H9 (cell line): ENCODE data around the gene OOEP. TPM values are rescaled to one million over a fixed set of nuclear protein-coding genes. Genes with fewer than 3 reads are reported as not detected.
A peak's percentile ranks its signal among the peaks of the same experiment; 100 is the strongest.

ENCODE experiments used
- DNase-seq: peaks from one replicate; pipeline ENCODE4 v3.0.0-alpha.2; 2017
- H2AFZ ChIP-seq: one replicate; pipeline ENCODE4 v1.6.1; 2013; ENCODE audit warnings: mild to moderate bottlenecking, low read length, control low read depth, moderate library complexity
- H2AK5ac ChIP-seq: 2 replicates; pipeline ENCODE4 v1.6.1; 2013; ENCODE audit warnings: low read length, control low read depth, mixed read lengths; ENCODE audit not compliant: insufficient read length
- H2BK120ac ChIP-seq: one replicate; pipeline ENCODE4 v1.6.1; 2013; ENCODE audit warnings: low read depth, mild to moderate bottlenecking, low read length, control low read depth, inconsistent platforms; ENCODE audit not compliant: poor library complexity, severe bottlenecking
- H2BK12ac ChIP-seq: 2 replicates; pipeline ENCODE4 v1.6.1; 2013; ENCODE audit warnings: low read length, control low read depth, mixed read lengths, low read depth; ENCODE audit not compliant: insufficient read length
- H2BK15ac ChIP-seq: 2 replicates; pipeline ENCODE4 v1.6.1; 2013; ENCODE audit warnings: low read depth, low read length, control low read depth
- H2BK20ac ChIP-seq: one replicate; pipeline ENCODE4 v1.6.1; 2013; ENCODE audit warnings: low read depth, mild to moderate bottlenecking, low read length, control low read depth, inconsistent platforms; ENCODE audit not compliant: poor library complexity, severe bottlenecking
- H2BK5ac ChIP-seq: 2 replicates; pipeline ENCODE4 v1.6.1; 2013; ENCODE audit warnings: low read length, control low read depth, mixed read lengths; ENCODE audit not compliant: insufficient read length
- H3K14ac ChIP-seq: 2 replicates; pipeline ENCODE4 v1.6.1; 2013; ENCODE audit warnings: low read length, control low read depth; ENCODE audit not compliant: insufficient read depth
- H3K18ac ChIP-seq: 2 replicates; pipeline ENCODE4 v1.6.1; 2013; ENCODE audit warnings: low read depth, mild to moderate bottlenecking, mixed read lengths, low read length, control low read depth; ENCODE audit not compliant: insufficient read length
- H3K23ac ChIP-seq: 2 replicates; pipeline ENCODE4 v1.6.1; 2013; ENCODE audit warnings: low read length, control low read depth, mixed read lengths, low read depth; ENCODE audit not compliant: insufficient read length
- H3K23me2 ChIP-seq: 2 replicates; pipeline ENCODE4 v1.6.1; 2013; ENCODE audit warnings: low read depth, mild to moderate bottlenecking, mixed read lengths, low read length, control low read depth; ENCODE audit not compliant: insufficient read length, poor library complexity, severe bottlenecking
- H3K27ac ChIP-seq: 2 replicates; pipeline ENCODE4 v1.5.1; 2013; ENCODE audit warnings: low read length, control low read depth, mixed read lengths, low read depth; ENCODE audit not compliant: insufficient read length
- H3K27me3 ChIP-seq: 2 replicates; pipeline ENCODE4 v1.6.1; 2013; ENCODE audit warnings: low read length, control low read depth, inconsistent platforms; ENCODE audit not compliant: insufficient read depth
- H3K4ac ChIP-seq: 2 replicates; pipeline ENCODE4 v1.6.1; 2013; ENCODE audit warnings: low read depth, mild to moderate bottlenecking, control low read depth, inconsistent platforms, low read length, moderate library complexity
- H3K4me1 ChIP-seq: 2 replicates; pipeline ENCODE4 v1.6.1; 2013; ENCODE audit warnings: low read length, control low read depth, inconsistent platforms; ENCODE audit not compliant: insufficient read depth
- H3K4me2 ChIP-seq: 2 replicates; pipeline ENCODE4 v1.6.1; 2013; ENCODE audit warnings: low read length, control low read depth, mixed read lengths; ENCODE audit not compliant: insufficient read length, insufficient read depth
- H3K56ac ChIP-seq: 2 replicates; pipeline ENCODE4 v1.6.1; 2013; ENCODE audit warnings: low read depth, mild to moderate bottlenecking, mixed read lengths, low read length, control low read depth; ENCODE audit not compliant: insufficient read length
- H3K79me1 ChIP-seq: 2 replicates; pipeline ENCODE4 v1.6.1; 2013; ENCODE audit warnings: low read depth, mild to moderate bottlenecking, moderate library complexity, low read length, control low read depth, inconsistent platforms; ENCODE audit not compliant: insufficient read depth, poor library complexity, severe bottlenecking
- H3K79me2 ChIP-seq: 2 replicates; pipeline ENCODE4 v1.6.1; 2013; ENCODE audit warnings: low read length, control low read depth, inconsistent platforms; ENCODE audit not compliant: insufficient read depth
- H3K9ac ChIP-seq: 2 replicates; pipeline ENCODE4 v1.6.1; 2013; ENCODE audit warnings: low read length, control low read depth, mixed read lengths; ENCODE audit not compliant: insufficient read length; ENCODE audit errors: extremely low read depth
- H3K9me3 ChIP-seq: one replicate; pipeline ENCODE4 v1.6.1; 2013; ENCODE audit warnings: low read depth, low read length, inconsistent platforms; ENCODE audit not compliant: control insufficient read depth
- H3T11ph ChIP-seq: one replicate; pipeline ENCODE4 v1.6.1; 2013; ENCODE audit warnings: mild to moderate bottlenecking, low read length, control low read depth, inconsistent platforms
- H4K20me1 ChIP-seq: one replicate; pipeline ENCODE4 v1.6.1; 2013; ENCODE audit not compliant: control insufficient read depth, insufficient read length, insufficient read depth
- H4K5ac ChIP-seq: 2 replicates; pipeline ENCODE4 v1.6.1; 2013; ENCODE audit warnings: low read depth, mild to moderate bottlenecking, mixed read lengths, low read length, control low read depth; ENCODE audit not compliant: insufficient read length
- H4K8ac ChIP-seq: replicated peaks from 2 replicates; pipeline ENCODE4 v1.6.1; 2013; ENCODE audit warnings: low read length, control low read depth, mixed read lengths, low read depth; ENCODE audit not compliant: insufficient read length
- H4K91ac ChIP-seq: 2 replicates; pipeline ENCODE4 v1.6.1; 2013; ENCODE audit warnings: low read depth, mild to moderate bottlenecking, moderate library complexity, mixed read lengths, low read length, control low read depth; ENCODE audit not compliant: insufficient read length
- H3K27ac Mint-ChIP-seq, 3 experiments: 2 replicates in 2 of 3; 3 replicates in 1 of 3; pipeline ENCODE4 v1.8.0; 2020 to 2021; ENCODE audit warnings: mixed read lengths in 3 of 3, mild to moderate bottlenecking in 1 of 3, moderate library complexity in 1 of 3
- H3K27me3 Mint-ChIP-seq: 2 replicates; pipeline ENCODE4 v1.8.0; 2021; ENCODE audit warnings: low read depth, mild to moderate bottlenecking, moderate library complexity, mixed read lengths
- H3K36me3 Mint-ChIP-seq, 3 experiments: 2 replicates in 2 of 3; 3 replicates in 1 of 3; pipeline ENCODE4 v1.8.0; 2020 to 2021; ENCODE audit warnings: low read depth in 3 of 3, mixed read lengths in 3 of 3; ENCODE audit not compliant: insufficient read depth in 1 of 3
- H3K4me1 Mint-ChIP-seq, 2 experiments: 2 replicates each; pipeline ENCODE4 v1.8.0; 2020; ENCODE audit warnings: mixed read lengths in 2 of 2
- H3K4me3 Mint-ChIP-seq, 2 experiments: 2 replicates in 1 of 2; 3 replicates in 1 of 2; pipeline ENCODE4 v1.8.0; 2020 to 2021; ENCODE audit warnings: mild to moderate bottlenecking in 2 of 2, mixed read lengths in 2 of 2, moderate library complexity in 1 of 2
- H3K9me3 Mint-ChIP-seq, 2 experiments: 2 replicates in 1 of 2; 3 replicates in 1 of 2; pipeline ENCODE4 v1.8.0; 2020; ENCODE audit warnings: mild to moderate bottlenecking in 2 of 2, mixed read lengths in 2 of 2, moderate library complexity in 1 of 2
- WGBS: extraction: QIAGEN DNeasy Blood & Tissue Kit; methylation state at CpG from one replicate; pipeline ENCODE4 v1.1.7; 2013; ENCODE audit warnings: missing lambda C conversion rate, low lambda C conversion rate, mixed read lengths; ENCODE audit not compliant: insufficient read length; ENCODE audit errors: extremely low coverage; 5-methylcytosine and 5-hydroxymethylcytosine counted together
- total RNA-seq: library from RNA; stranded (reverse); gene quantifications from 2 replicates; pipeline ENCODE4 v1.2.1, GENCODE V29; 2021
- TF ChIP-seq, protein P1 (sequence below): fragments of 200-600 bp; sonication (generic); conservative IDR thresholded peaks from 3 replicates; pipeline ENCODE4 v1.8.0; 2021; ENCODE audit warnings: antibody characterized with exemption, mild to moderate bottlenecking

OOEP gene
- total RNA-seq, 1 experiment from 2014 or later: not detected

DNA sequence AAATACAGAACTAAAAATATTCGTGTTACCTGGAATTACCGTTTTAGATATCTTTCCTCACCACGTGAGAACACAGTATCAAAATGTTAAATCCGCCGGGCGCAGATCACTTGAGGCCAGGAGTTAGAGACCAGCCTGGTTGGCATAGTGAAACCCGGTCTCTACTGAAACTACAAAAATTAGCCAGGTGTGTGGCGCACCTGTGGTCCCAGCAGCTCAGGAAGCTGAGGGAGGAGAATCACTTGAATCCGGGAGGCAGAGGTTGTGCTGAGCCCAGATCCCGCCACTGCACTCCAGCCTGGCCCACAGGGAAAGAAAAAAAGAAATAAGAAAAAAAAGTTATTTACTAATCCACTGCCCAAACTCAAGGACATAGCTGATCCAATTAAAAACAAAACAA lies 20.2 kb upstream of the OOEP start:
- TF ChIP-seq, protein P1, sequence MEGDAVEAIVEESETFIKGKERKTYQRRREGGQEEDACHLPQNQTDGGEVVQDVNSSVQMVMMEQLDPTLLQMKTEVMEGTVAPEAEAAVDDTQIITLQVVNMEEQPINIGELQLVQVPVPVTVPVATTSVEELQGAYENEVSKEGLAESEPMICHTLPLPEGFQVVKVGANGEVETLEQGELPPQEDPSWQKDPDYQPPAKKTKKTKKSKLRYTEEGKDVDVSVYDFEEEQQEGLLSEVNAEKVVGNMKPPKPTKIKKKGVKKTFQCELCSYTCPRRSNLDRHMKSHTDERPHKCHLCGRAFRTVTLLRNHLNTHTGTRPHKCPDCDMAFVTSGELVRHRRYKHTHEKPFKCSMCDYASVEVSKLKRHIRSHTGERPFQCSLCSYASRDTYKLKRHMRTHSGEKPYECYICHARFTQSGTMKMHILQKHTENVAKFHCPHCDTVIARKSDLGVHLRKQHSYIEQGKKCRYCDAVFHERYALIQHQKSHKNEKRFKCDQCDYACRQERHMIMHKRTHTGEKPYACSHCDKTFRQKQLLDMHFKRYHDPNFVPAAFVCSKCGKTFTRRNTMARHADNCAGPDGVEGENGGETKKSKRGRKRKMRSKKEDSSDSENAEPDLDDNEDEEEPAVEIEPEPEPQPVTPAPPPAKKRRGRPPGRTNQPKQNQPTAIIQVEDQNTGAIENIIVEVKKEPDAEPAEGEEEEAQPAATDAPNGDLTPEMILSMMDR: no peak
- no peak overlapping the region for H3T11ph ChIP-seq
- DNase-seq: peak; percentile 50
- no peak overlapping the region for H3K56ac ChIP-seq
- no peaks in the 10 kb centered on the region for H3K27me3 ChIP-seq
- H3K23me2 ChIP-seq: peaks cover 7% of the 10 kb centered on the region
- Mint-ChIP-seq H3K36me3 (no peaks in the 10 kb centered on the region), H3K27me3 (peaks cover 3% of the 10 kb centered on the region), H3K9me3 (peaks cover under 1 to 2% of the 10 kb centered on the region in 2 experiments; a peak in 4 of 5 replicates), H3K4me1 (peaks cover 14 to 16% of the 10 kb centered on the region in 2 experiments), H3K4me3 (peak overlapping the region; percentile 44 to 49; a peak in 2 of 5 replicates), H3K27ac (no peak overlapping the region)
- H3K9me3 ChIP-seq: no peaks in the 10 kb centered on the region
- H3K14ac ChIP-seq: no peak overlapping the region
- H2BK12ac ChIP-seq: no peak overlapping the region
- H3K4ac ChIP-seq: no peak overlapping the region
- no peaks in the 10 kb centered on the region for H3K4me1 ChIP-seq
- H2BK5ac ChIP-seq: no peak overlapping the region
- no peak overlapping the region for H3K18ac ChIP-seq
- no peak overlapping the region for H2AFZ ChIP-seq
- H2BK20ac ChIP-seq: no peak overlapping the region
- H4K20me1 ChIP-seq: no peaks in the 10 kb centered on the region
- H3K27ac ChIP-seq: no peak overlapping the region
- no CpG with 5 or more reads among the region's 10 CpGs for WGBS
- H4K5ac ChIP-seq: no peak overlapping the region
- no peak overlapping the region for H4K8ac ChIP-seq
- H2AK5ac ChIP-seq: no peak overlapping the region
- H2BK15ac ChIP-seq: no peak overlapping the region
- no peak overlapping the region for H3K23ac ChIP-seq
- no peaks in the 10 kb centered on the region for H3K79me1 ChIP-seq
- H3K4me2 ChIP-seq: peak overlapping the region; percentile 62
- no peaks in the 10 kb centered on the region for H3K79me2 ChIP-seq
- H4K91ac ChIP-seq: no peak overlapping the region
- H3K9ac ChIP-seq: no peak overlapping the region
- no peak overlapping the region for H2BK120ac ChIP-seq
